Endothelial cell (in vitro differentiated cells): ENCODE data around the gene RND3. TPM values are rescaled to one million over a fixed set of nuclear protein-coding genes. Genes with fewer than 3 reads are reported as not detected.

Source experiments
- DNase-seq: peaks from one replicate; pipeline ENCODE4 v3.0.0; 2021; ENCODE audit warnings: low spot score
- H3K27ac Mint-ChIP-seq: one replicate; pipeline ENCODE4 v1.8.0; 2021; ENCODE audit warnings: mixed read lengths, inconsistent platforms; ENCODE audit not compliant: unreplicated experiment
- H3K27me3 Mint-ChIP-seq: one replicate; pipeline ENCODE4 v1.8.0; 2021; ENCODE audit warnings: mild to moderate bottlenecking, moderate library complexity, mixed read lengths, inconsistent platforms; ENCODE audit not compliant: unreplicated experiment
- H3K36me3 Mint-ChIP-seq: one replicate; pipeline ENCODE4 v1.8.0; 2021; ENCODE audit warnings: mild to moderate bottlenecking, low read depth, mixed read lengths, inconsistent platforms; ENCODE audit not compliant: unreplicated experiment
- H3K4me1 Mint-ChIP-seq: one replicate; pipeline ENCODE4 v1.8.0; 2021; ENCODE audit warnings: mild to moderate bottlenecking, mixed read lengths, inconsistent platforms; ENCODE audit not compliant: unreplicated experiment
- H3K4me3 Mint-ChIP-seq: one replicate; pipeline ENCODE4 v1.8.0; 2021; ENCODE audit warnings: mild to moderate bottlenecking, mixed read lengths, inconsistent platforms; ENCODE audit not compliant: unreplicated experiment
- H3K9me3 Mint-ChIP-seq: one replicate; pipeline ENCODE4 v1.8.0; 2021; ENCODE audit warnings: mixed read lengths, inconsistent platforms; ENCODE audit not compliant: unreplicated experiment
- CTCF ChIP-seq: fragments of 200-600 bp; sonication (generic); IDR thresholded peaks from one replicate; pipeline ENCODE4 v1.5.0; 2021; ENCODE audit warnings: antibody characterized with exemption; ENCODE audit not compliant: unreplicated experiment
- long read RNA-seq: library from polyadenylated mRNA; unstranded; transcript quantifications from one replicate; pipeline ENCODE4 v2.0.0, GENCODE V29; 2020; ENCODE audit not compliant: unreplicated experiment
- total RNA-seq: library from RNA; stranded (reverse); fragmentation: NEBNext Ultra II Directional; extraction: Animal tissue kit (Norgen Biotek cat#: 25700); gene quantifications from one replicate; pipeline ENCODE4 v1.2.1, GENCODE V29; 2021; ENCODE audit not compliant: unreplicated experiment

The RND3 gene, protein sequence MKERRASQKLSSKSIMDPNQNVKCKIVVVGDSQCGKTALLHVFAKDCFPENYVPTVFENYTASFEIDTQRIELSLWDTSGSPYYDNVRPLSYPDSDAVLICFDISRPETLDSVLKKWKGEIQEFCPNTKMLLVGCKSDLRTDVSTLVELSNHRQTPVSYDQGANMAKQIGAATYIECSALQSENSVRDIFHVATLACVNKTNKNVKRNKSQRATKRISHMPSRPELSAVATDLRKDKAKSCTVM
- 2.9 TPM for total RNA-seq
- long read RNA-seq, partial matches to known transcripts: 0 of 2 reads
- long read RNA-seq, other reads (novel, unspliced or antisense): 0 of 2 reads

- Mint-ChIP-seq H3K36me3 (no peaks in the 10 kb centered on the region), H3K4me1 (peaks cover 15% of the 10 kb centered on the region), H3K27me3 (peaks cover 10% of the 10 kb centered on the region), H3K27ac (peak within 1 kb of the TSS; percentile 24), H3K9me3 (no peaks in the 10 kb centered on the region), H3K4me3 (peak within 1 kb of the TSS; percentile 91)
- DNase-seq: peak; percentile 93
- peak; percentile 84 for TF ChIP-seq CTCF
These were observed at the start of gene RND3 for GRCh38 chr2:150487537-150488429. Gene RND3, minus strand, starts transcription at chr2:150487667. Its CDS starts 250 bp downstream, at chr2:150487417.

GRCh38 chr2:150535176-150535575, 47.7 kb upstream of the RND3 start:
- Mint-ChIP-seq H3K27ac (no peak overlapping the region), H3K9me3 (peaks cover 5% of the 10 kb centered on the region), H3K4me3 (no peak overlapping the region), H3K36me3 (no peaks in the 10 kb centered on the region), H3K27me3 (no peaks in the 10 kb centered on the region), H3K4me1 (no peaks in the 10 kb centered on the region)
- DNase-seq: no peak
- no peak for TF ChIP-seq CTCF

- H3K9me3 Mint-ChIP-seq: peaks cover 5% of the 10 kb centered on the region
- no peak for DNase-seq
- H3K4me3 Mint-ChIP-seq: no peak overlapping the region
- H3K4me1 Mint-ChIP-seq: no peaks in the 10 kb centered on the region
- no peak overlapping the region for H3K27ac Mint-ChIP-seq
- no peaks in the 10 kb centered on the region for H3K27me3 Mint-ChIP-seq
- TF ChIP-seq CTCF: no peak
- no peaks in the 10 kb centered on the region for H3K36me3 Mint-ChIP-seq
These were observed 45.4 kb upstream of the RND3 start for GRCh38 chr2:150532879-150533278.

DNA sequence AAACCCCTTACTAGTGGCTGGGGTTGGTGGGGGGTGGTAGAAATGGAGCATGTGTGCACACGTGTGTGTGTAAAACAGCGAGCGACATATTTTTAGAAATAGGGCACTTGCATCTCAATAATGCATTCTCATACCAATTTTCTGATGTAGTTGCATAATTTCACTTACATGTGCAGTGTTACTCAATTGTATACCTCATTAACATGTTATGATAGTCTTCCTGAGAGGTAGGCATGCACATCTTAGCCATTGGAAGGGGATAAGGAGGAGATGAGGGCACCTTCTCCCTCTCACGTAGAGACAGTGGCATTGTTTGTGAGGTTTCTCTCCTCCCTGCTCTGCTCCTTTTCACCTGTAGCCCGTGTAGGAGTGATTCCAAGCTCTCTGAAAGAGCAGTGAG, 44.6 kb upstream of the RND3 start:
- TF ChIP-seq CTCF: no peak
- Mint-ChIP-seq H3K36me3 (no peaks in the 10 kb centered on the region), H3K4me3 (no peak overlapping the region), H3K27me3 (no peaks in the 10 kb centered on the region), H3K27ac (no peak overlapping the region), H3K9me3 (peaks cover 5% of the 10 kb centered on the region), H3K4me1 (no peaks in the 10 kb centered on the region)
- DNase-seq: no peak
